GM12878 (cell line): ENCODE measurements around the gene IKBKG. TPM values are rescaled to one million over a fixed set of nuclear protein-coding genes. Genes with fewer than 3 reads are reported as not detected.

Experiments
- ATAC-seq: fragments of 200-7000 bp; cut with Tn5 transposase; 3 replicates; pipeline ENCODE4 v1.9.1; 2020; ENCODE audit warnings: mild to moderate bottlenecking, moderate library complexity
- BruUV-seq: library from RNA; stranded (reverse); fragments of 400-500 nt; replicated peaks from 2 replicates; lab custom pipeline; 2021; lab: Mats Ljungman, UMichigan
- CTCF ChIA-PET: fragments of 300-600 bp; sonication (Branson Sonifier 250); formaldehyde crosslinking; extraction: SDS; loops from one replicate; lab custom pipeline; 2021; ENCODE audit warnings: inconsistent platforms; lab: Yijun Ruan, JAX
- POLR2A ChIA-PET: fragments of 350-600 bp; formaldehyde crosslinking; extraction: SDS; loops from one replicate; lab custom pipeline; 2021; ENCODE audit warnings: inconsistent platforms; lab: Charles Lee
- RAD21 ChIA-PET: fragments of 300-600 bp; sonication (Branson Sonifier 250); formaldehyde crosslinking; loops from one replicate; lab custom pipeline; 2023; ENCODE audit warnings: antibody characterized with exemption; ENCODE audit not compliant: unreplicated experiment; lab: Charles Lee
- SMC1A ChIA-PET: fragments of 300-600 bp; sonication (Branson Sonifier 250); formaldehyde crosslinking; loops from one replicate; lab custom pipeline; 2023; ENCODE audit not compliant: unreplicated experiment, uncharacterized antibody; lab: Charles Lee
- DNase-seq: peaks from one replicate; pipeline ENCODE4 v3.0.0-alpha.2; 2011; ENCODE audit warnings: low read depth, low spot score
- FAIRE-seq: peaks from 3 replicates; lab custom pipeline; 2011; peaks lifted over from hg19 to GRCh38; lab: Jason Lieb, UNC
- H2AFZ ChIP-seq: 2 replicates; pipeline ENCODE4 v1.6.0; 2011; ENCODE audit warnings: low read depth, low read length, control low read depth; ENCODE audit not compliant: control insufficient read depth
- H3K27ac ChIP-seq: 2 replicates; pipeline ENCODE4 v1.5.1; 2011; ENCODE audit warnings: control low read depth; ENCODE audit not compliant: control insufficient read depth, insufficient read depth
- H3K27me3 ChIP-seq, 2 experiments: replicated peaks in 1 of 2; 2 replicates each; pipeline versions ENCODE4 v1.6.0 to v1.6.1; 2011; ENCODE audit warnings: low read length in 1 of 2; ENCODE audit not compliant: control insufficient read depth in 2 of 2, insufficient read depth in 2 of 2
- H3K36me3 ChIP-seq, 2 experiments: 2 replicates each; pipeline ENCODE4 v1.5.1; 2011; ENCODE audit warnings: low read length in 1 of 2; ENCODE audit not compliant: control insufficient read depth in 2 of 2, insufficient read depth in 2 of 2
- H3K4me1 ChIP-seq: 2 replicates; pipeline ENCODE4 v1.6.1; 2011; ENCODE audit warnings: mild to moderate bottlenecking, low read length, moderate library complexity, mixed read lengths; ENCODE audit not compliant: control insufficient read depth, insufficient read depth
- H3K4me2 ChIP-seq: 2 replicates; pipeline ENCODE4 v1.6.0; 2011; ENCODE audit warnings: control low read depth; ENCODE audit not compliant: control insufficient read depth, insufficient read depth
- H3K4me3 ChIP-seq: fragments of 200-600 bp; sonication (generic); 2 replicates; pipeline ENCODE4 v1.5.1; 2016
- H3K79me2 ChIP-seq: 2 replicates; pipeline ENCODE4 v1.6.0; 2011; ENCODE audit warnings: low read length; ENCODE audit not compliant: control insufficient read depth, insufficient read depth
- H3K9ac ChIP-seq: 2 replicates; pipeline ENCODE4 v1.8.0; 2011; ENCODE audit warnings: low read length, control low read depth, mixed read lengths; ENCODE audit not compliant: control insufficient read depth, insufficient read depth
- H3K9me3 ChIP-seq: replicated peaks from 3 replicates; pipeline ENCODE4 v1.5.1; 2011; ENCODE audit warnings: mild to moderate bottlenecking, low read length; ENCODE audit not compliant: control insufficient read depth, insufficient read depth
- H4K20me1 ChIP-seq: 2 replicates; pipeline ENCODE4 v1.6.0; 2011; ENCODE audit not compliant: control insufficient read depth, insufficient read depth
- ELK1 ChIP-seq: IDR thresholded peaks from 2 replicates; pipeline ENCODE4 v1.6.1; 2012; ENCODE audit warnings: low read depth, low read length, improper control_type of control experiment
- RAD21 ChIP-seq: IDR thresholded peaks from 2 replicates; pipeline ENCODE4 v1.6.1; 2011; ENCODE audit warnings: mild to moderate bottlenecking, low read depth, low read length, moderate library complexity; ENCODE audit not compliant: insufficient read depth
- ZNF592 ChIP-seq: fragments of 450-650 bp; IDR thresholded peaks from 2 replicates; pipeline ENCODE4 v1.6.1; 2017; ENCODE audit warnings: mild to moderate bottlenecking, moderate library complexity
- WGBS: methylation state at CpG from one replicate; pipeline ENCODE4 v1.1.6; 2016; ENCODE audit warnings: low lambda C conversion rate; ENCODE audit not compliant: insufficient replicate concordance, insufficient coverage; ENCODE audit errors: missing lambda C conversion rate; 5-methylcytosine and 5-hydroxymethylcytosine counted together
- in situ Hi-C: fragments of 300-500 bp; cut with MboI; formaldehyde crosslinking; loops from 9 replicates; pipeline ENCODE4 v1.14.3; 2018; ENCODE audit warnings: mixed read lengths
- intact Hi-C: fragments of 100-400 bp; cut with micrococcal nuclease; formaldehyde crosslinking; loops from one replicate; pipeline ENCODE4 v1.14.2; 2022; ENCODE audit not compliant: unreplicated experiment
- polyA plus RNA-seq, 11 experiments: library from polyadenylated mRNA; depleted of rRNA in 4 of 11; unstranded in 6 of 11; stranded (reverse) in 5 of 11; fragments of >200 nt; fragmentation: Nextera tagmentation in 4 of 11; fragmentation: Illumina TruSeq in 1 of 11; extraction: Ambion mirVana in 4 of 11; extraction: Trizol in 1 of 11; gene quantifications; 1 replicate in 1 of 11; 2 replicates in 10 of 11; pipeline versions ENCODE4 v1.2.1 to v1.2.3, GENCODE V29; 2011 to 2016; ENCODE audit warnings: inconsistent platforms in 2 of 11, missing spikeins in 2 of 11, low read depth in 1 of 11
- total RNA-seq, 4 experiments: library from RNA; depleted of rRNA in 3 of 4; stranded (reverse); fragments of >200 nt in 3 of 4; fragmentation: Illumina TruSeq in 1 of 4; extraction: Trizol in 1 of 4; gene quantifications; 2 replicates each; pipeline versions ENCODE4 v1.2.1 to v1.2.3, GENCODE V29; 2013 to 2021

IKBKG gene
- total and polyA plus RNA-seq, 10 of the 15 experiments (the other 5 are each of a cell fraction or from before 2014, with no cell fraction given): 0.35 to 30.7 (median 16.7) TPM

GRCh38 chrX:154519389-154519788 lies 28.0 kb upstream of the IKBKG start:
- Histone ChIP-seq H3K9ac (no peak overlapping the region), H4K20me1 (no peaks in the 10 kb centered on the region), H3K9me3 (no peaks in the 10 kb centered on the region; the same call in 2 of the 3 replicates), H3K27ac (no peak overlapping the region), H3K4me1 (no peaks in the 10 kb centered on the region), H3K79me2 (no peaks in the 10 kb centered on the region; the same call in none of the 2 replicates), H2AFZ (no peak overlapping the region), H3K4me2 (no peak overlapping the region), H3K36me3 (no peaks in the 10 kb centered on the region), H3K4me3 (no peak overlapping the region), H3K27me3 (no peaks in the 10 kb centered on the region)
- 78% methylated on average over 7 of the region's 8 CpGs for WGBS
- POLR2A ChIA-PET: interaction anchor here (0.7 kb wide), 1 partner anchor 120 kb away, joined by 6 read pairs; no protein-coding TSS in a partner anchor
- CTCF ChIA-PET: no interaction called here
- TF ChIP-seq ELK1 (no peak), ZNF592 (no peak), RAD21 (no peak)
- no peak for ATAC-seq
- in situ Hi-C loops: no loop called here
- BruUV-seq: no TSS peak
- FAIRE-seq: no peak
- RAD21 ChIA-PET: interaction anchor here (0.7 kb wide), 1 partner anchor 140 kb away, joined by 3 read pairs; the partner anchor contains the start of gene EMD
- SMC1A ChIA-PET: interaction anchor here (1.1 kb wide), 1 partner anchor 14 kb away, joined by 3 read pairs; no protein-coding TSS in a partner anchor
- DNase-seq: no peak
- intact Hi-C loops: loop anchor here (5.0 kb wide), 1 partner anchor 42 kb away; the partner anchor contains the start of gene LAGE3
